HG02981 (cell line): ENCODE data around the gene FAM13A.

ENCODE experiments used
- ATAC-seq: cut with Tn5 transposase; IDR thresholded peaks from one replicate; pipeline ENCODE4 v1.9.1; 2021; ENCODE audit warnings: mild to moderate bottlenecking, moderate library complexity; ENCODE audit not compliant: unreplicated experiment

FAM13A gene

GRCh38 chr4:88818631-88819470, 238.1 kb downstream of the FAM13A start:
- no peak for ATAC-seq

- ATAC-seq, result no peak
Measured at GRCh38 chr4:88817740-88818139, 239.2 kb downstream of the FAM13A start.

GRCh38 chr4:88816360-88816759, 240.6 kb downstream of the FAM13A start:
- no peak for ATAC-seq

GRCh38 chr4:88814043-88814617, 242.9 kb downstream of the FAM13A start:
- ATAC-seq, result no peak

- ATAC-seq, result no peak
Measured at GRCh38 chr4:88813013-88813412, 244.0 kb downstream of the FAM13A start.

GRCh38 chr4:88812420-88812819, 244.6 kb downstream of the FAM13A start:
- ATAC-seq, result no peak

GRCh38 chr4:88811904-88812303, 245.1 kb downstream of the FAM13A start:
- no peak for ATAC-seq

- ATAC-seq, result no peak
Measured at GRCh38 chr4:88810325-88810724, 246.7 kb downstream of the FAM13A start.

GRCh38 chr4:88809576-88810219, 247.3 kb downstream of the FAM13A start:
- ATAC-seq, result no peak

GRCh38 chr4:88809101-88809500, 247.9 kb downstream of the FAM13A start:
- ATAC-seq, result no peak

GRCh38 chr4:88807499-88807898, 249.5 kb downstream of the FAM13A start:
- ATAC-seq, result no peak

GRCh38 chr4:88804234-88804633, 252.8 kb downstream of the FAM13A start:
- ATAC-seq, result no peak

- peak; percentile 83 for ATAC-seq
Measured at GRCh38 chr4:88803600-88804096, 253.3 kb downstream of the FAM13A start.

- no peak for ATAC-seq
Measured at GRCh38 chr4:88802585-88803286, 254.2 kb downstream of the FAM13A start.

GRCh38 chr4:88802138-88802537, 254.8 kb downstream of the FAM13A start:
- ATAC-seq, result no peak

- ATAC-seq, result no peak
Measured at GRCh38 chr4:88799900-88800299, 257.1 kb downstream of the FAM13A start.

- no peak for ATAC-seq
Measured at GRCh38 chr4:88797725-88798124, 259.3 kb downstream of the FAM13A start.

- ATAC-seq, result no peak
Measured at GRCh38 chr4:88796545-88796944, 260.4 kb downstream of the FAM13A start.

- ATAC-seq, result no peak
Measured at GRCh38 chr4:88794952-88795351, 262.0 kb downstream of the FAM13A start.

GRCh38 chr4:88794087-88794690, 262.8 kb downstream of the FAM13A start:
- no peak for ATAC-seq

- peak; percentile 59 for ATAC-seq
Measured at GRCh38 chr4:88793475-88793874, 263.5 kb downstream of the FAM13A start.
